Spleen (tissue), 11 donors: ENCODE measurements around the gene ZSCAN5A. TPM values are rescaled to one million over a fixed set of nuclear protein-coding genes. Genes with fewer than 3 reads are reported as not detected.

Source experiments
- DNase-seq: peaks from one replicate; pipeline ENCODE4 v3.0.0-alpha.2; 2020
- H3K27ac ChIP-seq, 8 donors: fragments of 200-600 bp; sonication (generic) in 7 of 8; 1 replicate in 4 of 8; 2 replicates in 4 of 8; pipeline versions ENCODE4 v1.5.0 to v1.8.0; 2016 to 2021; ENCODE audit warnings: inconsistent platforms in 4 of 8, mild to moderate bottlenecking in 4 of 8, moderate library complexity in 1 of 8
- H3K27me3 ChIP-seq, 7 donors: fragments of 200-600 bp; sonication (generic) in 6 of 7; replicated peaks in 1 of 7; 1 replicate in 4 of 7; 2 replicates in 3 of 7; pipeline versions ENCODE4 v1.5.0 to v1.8.0; 2016 to 2021; ENCODE audit warnings: inconsistent platforms in 3 of 7, mild to moderate bottlenecking in 1 of 7
- H3K36me3 ChIP-seq, 6 donors: fragments of 200-600 bp; sonication (generic) in 5 of 6; 1 replicate in 4 of 6; 2 replicates in 2 of 6; pipeline versions ENCODE4 v1.5.0 to v1.8.0; 2016 to 2021; ENCODE audit warnings: inconsistent platforms in 2 of 6
- H3K4me1 ChIP-seq, 6 donors: fragments of 200-600 bp; sonication (generic) in 5 of 6; 1 replicate in 3 of 6; 2 replicates in 3 of 6; pipeline versions ENCODE4 v1.5.0 to v1.8.0; 2016 to 2021; ENCODE audit warnings: inconsistent platforms in 3 of 6
- H3K4me3 ChIP-seq, 8 donors: fragments of 200-600 bp; sonication (generic) in 7 of 8; 1 replicate in 4 of 8; 2 replicates in 4 of 8; pipeline versions ENCODE4 v1.5.0 to v1.8.0; 2016 to 2021; ENCODE audit warnings: inconsistent platforms in 4 of 8, mild to moderate bottlenecking in 4 of 8, moderate library complexity in 2 of 8
- H3K9me3 ChIP-seq, 8 donors: fragments of 200-600 bp; sonication (generic) in 7 of 8; 1 replicate in 4 of 8; 2 replicates in 4 of 8; pipeline versions ENCODE4 v1.5.0 to v1.8.0; 2016 to 2021; ENCODE audit warnings: inconsistent platforms in 4 of 8
- POLR2A ChIP-seq, 3 donors: fragments of 450-650 bp; IDR thresholded peaks; one replicate each; pipeline ENCODE4 v1.5.1; 2017; ENCODE audit warnings: antibody characterized with exemption in 3 of 3, mild to moderate bottlenecking in 1 of 3
- POLR2AphosphoS5 ChIP-seq, 3 donors: sonication (generic); formaldehyde crosslinking; IDR thresholded peaks; one replicate each; pipeline ENCODE4 v1.5.1; 2017; ENCODE audit warnings: antibody characterized with exemption in 3 of 3
- WGBS, 5 donors: extraction: QIAGEN DNeasy Blood & Tissue Kit in 3 of 5; methylation state at CpG; one replicate each; pipeline versions ENCODE4 v1.1.5 to v1.1.7; 2013 to 2018; 5-methylcytosine and 5-hydroxymethylcytosine counted together
- intact Hi-C: fragments of 100-400 bp; cut with DNase I; formaldehyde crosslinking; loops from one replicate; pipeline ENCODE4 v1.15.0; 2023; ENCODE audit warnings: low total_unique reads
- polyA plus RNA-seq, 3 donors: library from polyadenylated mRNA; stranded (reverse); fragments of 200-250 nt; gene quantifications; one replicate each; pipeline ENCODE4 v1.2.1, GENCODE V29; 2013
- total RNA-seq, 7 donors: library from RNA; depleted of rRNA in 3 of 7; stranded (reverse); fragments of >200 nt in 3 of 7; fragmentation: NEBNext Ultra II Directional in 4 of 7; extraction: Animal tissue kit (Norgen Biotek cat#: 25700) in 4 of 7; gene quantifications; one replicate each; pipeline versions ENCODE4 v1.1.0 to v1.2.1, GENCODE V29; 2016 to 2021
- TF ChIP-seq, protein P1 (sequence below), 11 experiments: fragments of 200-600 bp in 7 of 11; fragments of 450-650 bp in 4 of 11; sonication (generic) in 4 of 11; IDR thresholded peaks in 8 of 11; conservative IDR thresholded peaks in 3 of 11; 1 replicate in 7 of 11; 2 replicates in 4 of 11; pipeline versions ENCODE4 v1.4.0 to v1.8.0; 2016 to 2021; ENCODE audit warnings: antibody characterized with exemption in 11 of 11, inconsistent platforms in 4 of 11, mild to moderate bottlenecking in 1 of 11
- donor health status: healthy with polysubstance abuse.
- donor health status: DM: no; HTN: no; CAD: no; lungs with moderate emphysema.
- donor health status: DM: no; HTN: no; CAD: no.
- donor health status: Bipolar disorder and iron deficiency.
- donor health status: healthy.
- donor health status: DM: no; HTN: no; CAD: no.
- donor health status: DM: yes; HTN: yes; CAD: no.

Gene ZSCAN5A
- total and polyA plus RNA-seq, 10 donors = 3.4 to 18.7 (median 7.1) TPM

DNA sequence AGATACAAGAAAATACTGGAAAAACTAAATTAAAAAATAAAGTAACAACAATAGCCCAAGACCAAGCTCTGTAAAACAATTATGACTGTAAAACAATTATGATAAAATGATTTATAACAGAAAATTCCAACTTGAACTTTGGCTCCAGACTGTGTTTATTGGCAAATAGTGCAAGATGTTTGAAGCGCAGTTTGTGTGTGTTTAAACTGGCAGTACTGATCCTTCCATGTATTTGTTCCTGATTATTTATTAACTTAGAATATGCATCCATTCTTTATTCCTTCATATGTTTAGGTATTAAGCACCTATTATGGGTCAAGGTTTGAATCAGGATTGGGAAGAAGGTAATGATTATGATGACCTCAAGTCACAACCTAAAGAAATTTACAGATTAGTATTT is 40.9 kb upstream of the ZSCAN5A start:
- no peaks in the 10 kb centered on the region for H3K4me1 ChIP-seq
- no peaks in the 10 kb centered on the region for H3K36me3 ChIP-seq
- intact Hi-C loops = no loop called here
- no peak overlapping the region for H3K4me3 ChIP-seq
- 89 to 100% (median 97%) methylated on average over 1 of the region's 1 CpG for WGBS, 5 donors
- H3K27ac ChIP-seq = no peak overlapping the region
- peaks cover 0 to 26% (median 20%) of the 10 kb centered on the region in 8 donors for H3K9me3 ChIP-seq
- DNase-seq = no peak
- no peaks in the 10 kb centered on the region for H3K27me3 ChIP-seq
- TF ChIP-seq POLR2A (IDR thresholded peaks at IDR 0.05) (no peak), POLR2AphosphoS5 (IDR thresholded peaks at IDR 0.05) (no peak)
- TF ChIP-seq, protein P1, sequence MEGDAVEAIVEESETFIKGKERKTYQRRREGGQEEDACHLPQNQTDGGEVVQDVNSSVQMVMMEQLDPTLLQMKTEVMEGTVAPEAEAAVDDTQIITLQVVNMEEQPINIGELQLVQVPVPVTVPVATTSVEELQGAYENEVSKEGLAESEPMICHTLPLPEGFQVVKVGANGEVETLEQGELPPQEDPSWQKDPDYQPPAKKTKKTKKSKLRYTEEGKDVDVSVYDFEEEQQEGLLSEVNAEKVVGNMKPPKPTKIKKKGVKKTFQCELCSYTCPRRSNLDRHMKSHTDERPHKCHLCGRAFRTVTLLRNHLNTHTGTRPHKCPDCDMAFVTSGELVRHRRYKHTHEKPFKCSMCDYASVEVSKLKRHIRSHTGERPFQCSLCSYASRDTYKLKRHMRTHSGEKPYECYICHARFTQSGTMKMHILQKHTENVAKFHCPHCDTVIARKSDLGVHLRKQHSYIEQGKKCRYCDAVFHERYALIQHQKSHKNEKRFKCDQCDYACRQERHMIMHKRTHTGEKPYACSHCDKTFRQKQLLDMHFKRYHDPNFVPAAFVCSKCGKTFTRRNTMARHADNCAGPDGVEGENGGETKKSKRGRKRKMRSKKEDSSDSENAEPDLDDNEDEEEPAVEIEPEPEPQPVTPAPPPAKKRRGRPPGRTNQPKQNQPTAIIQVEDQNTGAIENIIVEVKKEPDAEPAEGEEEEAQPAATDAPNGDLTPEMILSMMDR (IDR thresholded peaks at IDR 0.05 in 8 of 11, conservative IDR thresholded peaks at IDR 0.05 in 3 of 11) = no peak

GRCh38 chr19:56351208-56351607 is 36.6 kb upstream of the ZSCAN5A start:
- TF ChIP-seq POLR2A (IDR thresholded peaks at IDR 0.05) (no peak), POLR2AphosphoS5 (IDR thresholded peaks at IDR 0.05) (no peak)
- TF ChIP-seq, protein P1 (IDR thresholded peaks at IDR 0.05 in 8 of 11, conservative IDR thresholded peaks at IDR 0.05 in 3 of 11) = no peak
- Histone ChIP-seq H3K9me3 (no peaks in the 10 kb centered on the region), H3K36me3 (no peaks in the 10 kb centered on the region), H3K27ac (no peak overlapping the region), H3K27me3 (no peaks in the 10 kb centered on the region), H3K4me3 (no peak overlapping the region), H3K4me1 (no peaks in the 10 kb centered on the region)
- intact Hi-C loops = no loop called here
- DNase-seq = no peak
- WGBS, 5 donors = 77 to 89% (median 81%) methylated on average over 6 of the region's 6 CpGs

GRCh38 chr19:56350416-56351045 is 35.9 kb upstream of the ZSCAN5A start:
- intact Hi-C loops = no loop called here
- no peak for DNase-seq

DNA sequence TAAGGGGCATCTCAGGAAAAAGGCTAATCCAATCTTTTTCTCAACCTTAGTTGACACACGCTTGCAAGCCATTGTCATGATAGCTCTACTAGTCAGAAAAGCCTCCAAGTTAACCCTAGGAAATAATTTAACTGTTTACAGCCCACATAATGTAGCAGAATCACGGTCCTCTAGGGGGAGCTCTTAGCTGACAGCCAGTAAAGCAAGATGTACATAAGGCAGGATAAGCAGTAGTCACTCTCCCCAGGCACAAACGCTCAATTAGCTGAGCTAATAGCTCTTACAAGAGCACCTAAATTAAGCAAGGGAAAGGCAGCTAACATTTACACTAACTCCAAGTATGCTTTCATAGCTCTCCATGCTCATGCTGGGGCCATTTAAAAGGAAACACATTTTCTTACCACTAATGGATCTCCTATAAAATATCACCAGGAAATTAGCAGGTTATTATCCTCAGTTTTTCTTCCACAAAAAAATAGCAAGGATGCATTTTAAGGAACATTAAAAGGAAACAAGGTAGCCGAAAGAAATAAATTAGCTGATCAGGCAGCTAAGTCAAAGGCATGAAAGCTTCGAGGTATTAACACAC is 33.7 kb upstream of the ZSCAN5A start:
- DNase-seq = no peak
- WGBS, 5 donors = 65 to 86% (median 73%) methylated on average over 5 of the region's 5 CpGs
- intact Hi-C loops = loop anchor here (10.0 kb wide), 1 partner anchor 274 kb away; no protein-coding TSS in a partner anchor

More at GRCh38 chr19:56350416-56351045, 35.9 kb upstream of the ZSCAN5A start:
- Histone ChIP-seq H3K9me3 (no peaks in the 10 kb centered on the region), H3K27ac (no peak overlapping the region), H3K4me3 (no peak overlapping the region), H3K27me3 (no peaks in the 10 kb centered on the region), H3K4me1 (no peaks in the 10 kb centered on the region), H3K36me3 (no peaks in the 10 kb centered on the region)
- TF ChIP-seq POLR2AphosphoS5 (IDR thresholded peaks at IDR 0.05) = no peak
- TF ChIP-seq, protein P1 (IDR thresholded peaks at IDR 0.05 in 8 of 11, conservative IDR thresholded peaks at IDR 0.05 in 3 of 11) = peak; percentile 49 to 88 (median 79)
- 15 to 20% (median 18%) methylated on average over 8 of the region's 8 CpGs for WGBS, 5 donors

More for the DNA sequence above, 33.7 kb upstream of the ZSCAN5A start:
- Histone ChIP-seq H3K9me3 (no peaks in the 10 kb centered on the region), H3K27ac (no peak overlapping the region), H3K4me1 (no peaks in the 10 kb centered on the region), H3K36me3 (no peaks in the 10 kb centered on the region), H3K27me3 (no peaks in the 10 kb centered on the region), H3K4me3 (no peak overlapping the region)
- TF ChIP-seq, protein P1 (IDR thresholded peaks at IDR 0.05 in 8 of 11, conservative IDR thresholded peaks at IDR 0.05 in 3 of 11) = peak in 1 of 11 experiments; percentile 8
- no peak for TF ChIP-seq POLR2A (IDR thresholded peaks at IDR 0.05)
- no peak for TF ChIP-seq POLR2AphosphoS5 (IDR thresholded peaks at IDR 0.05)
